ENCODE measurements around the gene MICAL2.

- TF ChIP-seq CTCF (conservative IDR thresholded peaks at IDR 0.05; ENCODE audit: low read depth, low read length) (no peak), EZH2phosphoT487 (IDR thresholded peaks at IDR 0.05; ENCODE audit: borderline replicate concordance, low read length) (no peak)
These were observed 123.2 kb downstream of the MICAL2 start for GRCh38 chr11:12233602-12233925.

Measured in PC-3 (cell line).